Measurements from ENCODE around the gene ZNF689. TPM values are rescaled to one million over a fixed set of nuclear protein-coding genes. Genes with fewer than 3 reads are reported as not detected.

ZNF689 gene
- total and polyA plus RNA-seq, 2 of the 13 experiments (the other 11 are each of a cell fraction or from before 2014, with no cell fraction given): 9.7 to 19.5 TPM

GRCh38 chr16:30567991-30568638 lies 42.1 kb downstream of the ZNF689 start (continued):
- 0 out of 2 replicates have a peak, but pooled peaks have one; percentile 14 for TF ChIP-seq RCOR2 (CRISPR knock-in tag; IDR thresholded peaks at IDR 0.05)
- TF ChIP-seq DPF2 (CRISPR knock-in tag; IDR thresholded peaks at IDR 0.05; ENCODE audit: borderline replicate concordance, low read depth): 0 out of 2 replicates have a peak, but pooled peaks have one; percentile 19
- no peak for TF ChIP-seq LBX2 (CRISPR knock-in tag; IDR thresholded peaks at IDR 0.05; ENCODE audit: borderline replicate concordance)
- TF ChIP-seq FOXJ3 (CRISPR knock-in tag; IDR thresholded peaks at IDR 0.05; ENCODE audit: borderline replicate concordance): no peak
- no peak for TF ChIP-seq GTF2F1 (IDR thresholded peaks at IDR 0.05; ENCODE audit: low read length)
- TF ChIP-seq PRDM15 (CRISPR knock-in tag; IDR thresholded peaks at IDR 0.05): no peak
- no peak for TF ChIP-seq ZNF550 (CRISPR knock-in tag; IDR thresholded peaks at IDR 0.05; ENCODE audit: borderline replicate concordance)
- TF ChIP-seq ZNF354B (CRISPR knock-in tag; IDR thresholded peaks at IDR 0.05): no peak
- TF ChIP-seq FOXP4 (CRISPR knock-in tag; IDR thresholded peaks at IDR 0.05): peak; percentile 49; the same call in 1 of the 2 replicates
- no peak for TF ChIP-seq ZFP62 (CRISPR knock-in tag; IDR thresholded peaks at IDR 0.05)
- no peak for TF ChIP-seq FOXA1 (IDR thresholded peaks at IDR 0.05)
- peak; percentile 8; the same call in 1 of the 2 replicates for TF ChIP-seq FOXA1 (CRISPR knock-in tag; IDR thresholded peaks at IDR 0.05)
- no peak for TF ChIP-seq POGK (CRISPR knock-in tag; conservative IDR thresholded peaks at IDR 0.05)
- TF ChIP-seq ZSCAN31 (CRISPR knock-in tag; IDR thresholded peaks at IDR 0.05; ENCODE audit: low read depth): no peak
- no peak for TF ChIP-seq PBX3 (CRISPR knock-in tag; IDR thresholded peaks at IDR 0.05; ENCODE audit: borderline replicate concordance)
- no peak for TF ChIP-seq NPAS2 (CRISPR knock-in tag; IDR thresholded peaks at IDR 0.05; ENCODE audit: borderline replicate concordance)
- TF ChIP-seq TCF7 (IDR thresholded peaks at IDR 0.05; ENCODE audit: low read depth): 0 out of 2 replicates have a peak, but pooled peaks have one; percentile 8
- TF ChIP-seq REXO4 (CRISPR knock-in tag; IDR thresholded peaks at IDR 0.05; ENCODE audit: borderline replicate concordance): no peak
- TF ChIP-seq E2F5 (CRISPR knock-in tag; conservative IDR thresholded peaks at IDR 0.05): no peak

Measured in HepG2 (cell line).